ENCODE results near the gene ESYT1. TPM values are rescaled to one million over a fixed set of nuclear protein-coding genes. Genes with fewer than 3 reads are reported as not detected.

Gene ESYT1
- total and polyA plus RNA-seq, 9 of the 15 experiments (the other 6 are each of a cell fraction or from before 2014, with no cell fraction given) = 132 to 420 (median 164) TPM

GRCh38 chr12:56128670-56129205 lies 671 bp downstream of the ESYT1 start (continued):
- TF ChIP-seq ZNF584 (CRISPR knock-in tag; IDR thresholded peaks at IDR 0.05; ENCODE audit: low read depth) (no peak), SLC30A9 (CRISPR knock-in tag; IDR thresholded peaks at IDR 0.05) (no peak), CLOCK (CRISPR knock-in tag; IDR thresholded peaks at IDR 0.05; ENCODE audit: borderline replicate concordance) (no peak), ZNF239 (CRISPR knock-in tag; IDR thresholded peaks at IDR 0.05) (no peak), BRD9 (IDR thresholded peaks at IDR 0.05; ENCODE audit: low read depth, partially characterized antibody) (peak; percentile 43), MLLT1 (IDR thresholded peaks at IDR 0.05) (peak; percentile 57 to 78; a peak in 2 of 4 replicates), EP300 (IDR thresholded peaks at IDR 0.05; ENCODE audit: low read length) (no peak), RBFOX2 (IDR thresholded peaks at IDR 0.05; ENCODE audit: low read depth, low read length) (peak; percentile 70), E2F3 (CRISPR knock-in tag; IDR thresholded peaks at IDR 0.05) (no peak), NR0B1 (IDR thresholded peaks at IDR 0.05; ENCODE audit: partially characterized antibody) (no peak), MECOM (CRISPR knock-in tag; IDR thresholded peaks at IDR 0.05) (no peak)
- TF ChIP-seq, protein P1, sequence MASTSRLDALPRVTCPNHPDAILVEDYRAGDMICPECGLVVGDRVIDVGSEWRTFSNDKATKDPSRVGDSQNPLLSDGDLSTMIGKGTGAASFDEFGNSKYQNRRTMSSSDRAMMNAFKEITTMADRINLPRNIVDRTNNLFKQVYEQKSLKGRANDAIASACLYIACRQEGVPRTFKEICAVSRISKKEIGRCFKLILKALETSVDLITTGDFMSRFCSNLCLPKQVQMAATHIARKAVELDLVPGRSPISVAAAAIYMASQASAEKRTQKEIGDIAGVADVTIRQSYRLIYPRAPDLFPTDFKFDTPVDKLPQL (IDR thresholded peaks at IDR 0.05; ENCODE audit: extremely low read depth, insufficient read length) = no peak
- TF ChIP-seq, protein P2, sequence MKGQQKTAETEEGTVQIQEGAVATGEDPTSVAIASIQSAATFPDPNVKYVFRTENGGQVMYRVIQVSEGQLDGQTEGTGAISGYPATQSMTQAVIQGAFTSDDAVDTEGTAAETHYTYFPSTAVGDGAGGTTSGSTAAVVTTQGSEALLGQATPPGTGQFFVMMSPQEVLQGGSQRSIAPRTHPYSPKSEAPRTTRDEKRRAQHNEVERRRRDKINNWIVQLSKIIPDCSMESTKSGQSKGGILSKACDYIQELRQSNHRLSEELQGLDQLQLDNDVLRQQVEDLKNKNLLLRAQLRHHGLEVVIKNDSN (CRISPR knock-in tag; IDR thresholded peaks at IDR 0.05) = no peak
- TF ChIP-seq, protein P3, sequence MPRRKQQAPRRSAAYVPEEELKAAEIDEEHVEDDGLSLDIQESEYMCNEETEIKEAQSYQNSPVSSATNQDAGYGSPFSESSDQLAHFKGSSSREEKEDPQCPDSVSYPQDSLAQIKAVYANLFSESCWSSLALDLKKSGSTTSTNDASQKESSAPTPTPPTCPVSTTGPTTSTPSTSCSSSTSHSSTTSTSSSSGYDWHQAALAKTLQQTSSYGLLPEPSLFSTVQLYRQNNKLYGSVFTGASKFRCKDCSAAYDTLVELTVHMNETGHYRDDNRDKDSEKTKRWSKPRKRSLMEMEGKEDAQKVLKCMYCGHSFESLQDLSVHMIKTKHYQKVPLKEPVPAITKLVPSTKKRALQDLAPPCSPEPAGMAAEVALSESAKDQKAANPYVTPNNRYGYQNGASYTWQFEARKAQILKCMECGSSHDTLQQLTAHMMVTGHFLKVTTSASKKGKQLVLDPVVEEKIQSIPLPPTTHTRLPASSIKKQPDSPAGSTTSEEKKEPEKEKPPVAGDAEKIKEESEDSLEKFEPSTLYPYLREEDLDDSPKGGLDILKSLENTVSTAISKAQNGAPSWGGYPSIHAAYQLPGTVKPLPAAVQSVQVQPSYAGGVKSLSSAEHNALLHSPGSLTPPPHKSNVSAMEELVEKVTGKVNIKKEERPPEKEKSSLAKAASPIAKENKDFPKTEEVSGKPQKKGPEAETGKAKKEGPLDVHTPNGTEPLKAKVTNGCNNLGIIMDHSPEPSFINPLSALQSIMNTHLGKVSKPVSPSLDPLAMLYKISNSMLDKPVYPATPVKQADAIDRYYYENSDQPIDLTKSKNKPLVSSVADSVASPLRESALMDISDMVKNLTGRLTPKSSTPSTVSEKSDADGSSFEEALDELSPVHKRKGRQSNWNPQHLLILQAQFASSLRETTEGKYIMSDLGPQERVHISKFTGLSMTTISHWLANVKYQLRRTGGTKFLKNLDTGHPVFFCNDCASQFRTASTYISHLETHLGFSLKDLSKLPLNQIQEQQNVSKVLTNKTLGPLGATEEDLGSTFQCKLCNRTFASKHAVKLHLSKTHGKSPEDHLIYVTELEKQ (CRISPR knock-in tag; IDR thresholded peaks at IDR 0.05) = no peak
- TF ChIP-seq, protein P4, sequence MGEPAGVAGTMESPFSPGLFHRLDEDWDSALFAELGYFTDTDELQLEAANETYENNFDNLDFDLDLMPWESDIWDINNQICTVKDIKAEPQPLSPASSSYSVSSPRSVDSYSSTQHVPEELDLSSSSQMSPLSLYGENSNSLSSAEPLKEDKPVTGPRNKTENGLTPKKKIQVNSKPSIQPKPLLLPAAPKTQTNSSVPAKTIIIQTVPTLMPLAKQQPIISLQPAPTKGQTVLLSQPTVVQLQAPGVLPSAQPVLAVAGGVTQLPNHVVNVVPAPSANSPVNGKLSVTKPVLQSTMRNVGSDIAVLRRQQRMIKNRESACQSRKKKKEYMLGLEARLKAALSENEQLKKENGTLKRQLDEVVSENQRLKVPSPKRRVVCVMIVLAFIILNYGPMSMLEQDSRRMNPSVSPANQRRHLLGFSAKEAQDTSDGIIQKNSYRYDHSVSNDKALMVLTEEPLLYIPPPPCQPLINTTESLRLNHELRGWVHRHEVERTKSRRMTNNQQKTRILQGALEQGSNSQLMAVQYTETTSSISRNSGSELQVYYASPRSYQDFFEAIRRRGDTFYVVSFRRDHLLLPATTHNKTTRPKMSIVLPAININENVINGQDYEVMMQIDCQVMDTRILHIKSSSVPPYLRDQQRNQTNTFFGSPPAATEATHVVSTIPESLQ (CRISPR knock-in tag; IDR thresholded peaks at IDR 0.05) = no peak

All from K562 (cell line).